ENCODE data around the gene TNFRSF1A.

GRCh38 chr12:6367065-6367968 is 25.4 kb upstream of the TNFRSF1A start:
- TF ChIP-seq CTCF (IDR thresholded peaks at IDR 0.05), result peak; percentile 22
- no peak for TF ChIP-seq EZH2 (IDR thresholded peaks at IDR 0.05)
- TF ChIP-seq EZH2phosphoT487 (IDR thresholded peaks at IDR 0.05), result no peak

All from neural progenitor cell (in vitro differentiated cells).